Adipocyte (in vitro differentiated cells): ENCODE data around the gene FRMD3.

Source experiments
- DNase-seq: peaks from one replicate; pipeline ENCODE4 v3.0.0-alpha.2; 2015; ENCODE audit warnings: low read depth
- H3K27me3 ChIP-seq: replicated peaks from 2 replicates; pipeline ENCODE4 v1.7.0; 2013; ENCODE audit warnings: mild to moderate bottlenecking, low read length, moderate library complexity; ENCODE audit not compliant: control insufficient read depth, insufficient read depth
- H3K36me3 ChIP-seq: 2 replicates; pipeline ENCODE4 v1.7.0; 2013; ENCODE audit warnings: low read length, mild to moderate bottlenecking, moderate library complexity; ENCODE audit not compliant: control insufficient read depth, insufficient read depth, severe bottlenecking
- H3K4me1 ChIP-seq: 2 replicates; pipeline ENCODE4 v1.7.0; 2013; ENCODE audit warnings: mild to moderate bottlenecking, low read length, moderate library complexity; ENCODE audit not compliant: control insufficient read depth, insufficient read depth
- H3K4me3 ChIP-seq: 2 replicates; pipeline ENCODE4 v1.7.0; 2013; ENCODE audit warnings: mild to moderate bottlenecking, low read length, moderate library complexity
- H3K9ac ChIP-seq: 2 replicates; pipeline ENCODE4 v1.7.0; 2013; ENCODE audit warnings: mild to moderate bottlenecking, low read length, moderate library complexity
- H3K9me3 ChIP-seq: 2 replicates; pipeline ENCODE4 v1.7.0; 2013; ENCODE audit warnings: mild to moderate bottlenecking, low read length, moderate library complexity; ENCODE audit not compliant: control insufficient read depth

Gene FRMD3

GRCh38 chr9:83497441-83497840, 40.8 kb downstream of the FRMD3 start:
- no peaks in the 10 kb centered on the region for H3K9me3 ChIP-seq
- DNase-seq = no peak
- H3K27me3 ChIP-seq = no peaks in the 10 kb centered on the region
- H3K36me3 ChIP-seq = no peaks in the 10 kb centered on the region
- H3K4me1 ChIP-seq = peaks cover 5% of the 10 kb centered on the region
- no peak overlapping the region for H3K4me3 ChIP-seq
- no peak overlapping the region for H3K9ac ChIP-seq

GRCh38 chr9:83491995-83492394, 46.2 kb downstream of the FRMD3 start:
- no peak overlapping the region for H3K9ac ChIP-seq

GRCh38 chr9:83491413-83491812, 46.8 kb downstream of the FRMD3 start:
- no peaks in the 10 kb centered on the region for H3K36me3 ChIP-seq

More at GRCh38 chr9:83491995-83492394, 46.2 kb downstream of the FRMD3 start:
- Histone ChIP-seq H3K4me3 (no peak overlapping the region), H3K4me1 (peaks cover 7% of the 10 kb centered on the region), H3K9me3 (no peaks in the 10 kb centered on the region), H3K27me3 (no peaks in the 10 kb centered on the region), H3K36me3 (no peaks in the 10 kb centered on the region)
- DNase-seq = no peak

GRCh38 chr9:83489961-83490360, 48.2 kb downstream of the FRMD3 start:
- no peak for DNase-seq
- Histone ChIP-seq H3K9ac (no peak overlapping the region), H3K27me3 (no peaks in the 10 kb centered on the region), H3K9me3 (no peaks in the 10 kb centered on the region), H3K36me3 (no peaks in the 10 kb centered on the region), H3K4me3 (no peak overlapping the region), H3K4me1 (peaks cover 7% of the 10 kb centered on the region)

More at GRCh38 chr9:83491413-83491812, 46.8 kb downstream of the FRMD3 start:
- Histone ChIP-seq H3K4me3 (no peak overlapping the region), H3K27me3 (no peaks in the 10 kb centered on the region), H3K9me3 (no peaks in the 10 kb centered on the region), H3K9ac (no peak overlapping the region), H3K4me1 (peaks cover 7% of the 10 kb centered on the region)
- no peak for DNase-seq

DNA sequence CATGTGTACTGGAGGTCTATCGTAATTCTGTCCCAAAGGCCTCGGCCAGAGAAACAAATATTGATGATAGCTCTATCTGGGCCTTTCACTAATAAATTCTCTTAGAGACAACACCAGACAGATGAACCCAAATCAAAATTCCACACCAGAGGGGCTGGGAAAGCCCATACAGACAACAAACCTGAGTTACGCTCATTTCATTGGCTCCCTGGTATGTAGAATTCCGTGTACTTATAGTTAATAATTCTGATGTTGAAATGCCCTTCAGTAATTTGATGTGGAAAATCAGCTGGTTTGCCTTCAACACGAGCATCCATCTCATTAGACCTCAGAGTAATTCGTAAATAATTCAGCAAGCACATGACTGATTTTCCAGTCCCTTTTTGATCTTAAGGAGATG, 53.2 kb downstream of the FRMD3 start:
- Histone ChIP-seq H3K9ac (no peak overlapping the region), H3K36me3 (no peaks in the 10 kb centered on the region), H3K27me3 (no peaks in the 10 kb centered on the region), H3K4me3 (no peak overlapping the region), H3K9me3 (peaks cover under 1% of the 10 kb centered on the region), H3K4me1 (no peaks in the 10 kb centered on the region)
- no peak for DNase-seq

GRCh38 chr9:83483223-83483622, 55.0 kb downstream of the FRMD3 start:
- Histone ChIP-seq H3K9me3 (peaks cover 4% of the 10 kb centered on the region), H3K27me3 (no peaks in the 10 kb centered on the region)
- DNase-seq = no peak

DNA sequence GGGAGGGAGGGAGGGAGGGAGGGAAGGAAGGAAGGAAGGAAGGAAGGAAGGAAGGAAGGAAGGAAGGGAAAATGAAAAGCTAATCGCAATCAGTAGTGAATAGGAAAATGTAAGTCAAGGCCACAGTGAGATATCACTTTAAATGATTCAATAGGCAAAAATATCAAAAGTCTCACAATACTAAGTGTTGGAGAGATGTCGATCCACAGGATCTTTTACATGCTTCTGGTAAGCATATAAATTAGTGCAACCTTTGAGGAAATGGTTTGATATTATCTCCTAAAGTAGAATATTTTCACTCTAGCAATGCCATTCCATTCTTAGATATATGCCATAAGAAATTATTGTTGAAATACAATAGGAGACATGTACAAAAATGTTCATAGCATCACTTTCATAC, 58.4 kb downstream of the FRMD3 start:
- no peaks in the 10 kb centered on the region for H3K27me3 ChIP-seq
- peaks cover 4% of the 10 kb centered on the region for H3K9me3 ChIP-seq
- no peaks in the 10 kb centered on the region for H3K36me3 ChIP-seq
- no peak for DNase-seq
- H3K4me3 ChIP-seq = no peak overlapping the region
- H3K9ac ChIP-seq = no peak overlapping the region
- H3K4me1 ChIP-seq = no peaks in the 10 kb centered on the region

More at GRCh38 chr9:83483223-83483622, 55.0 kb downstream of the FRMD3 start:
- no peak overlapping the region for H3K9ac ChIP-seq
- no peaks in the 10 kb centered on the region for H3K4me1 ChIP-seq
- H3K4me3 ChIP-seq = no peak overlapping the region
- no peaks in the 10 kb centered on the region for H3K36me3 ChIP-seq

DNA sequence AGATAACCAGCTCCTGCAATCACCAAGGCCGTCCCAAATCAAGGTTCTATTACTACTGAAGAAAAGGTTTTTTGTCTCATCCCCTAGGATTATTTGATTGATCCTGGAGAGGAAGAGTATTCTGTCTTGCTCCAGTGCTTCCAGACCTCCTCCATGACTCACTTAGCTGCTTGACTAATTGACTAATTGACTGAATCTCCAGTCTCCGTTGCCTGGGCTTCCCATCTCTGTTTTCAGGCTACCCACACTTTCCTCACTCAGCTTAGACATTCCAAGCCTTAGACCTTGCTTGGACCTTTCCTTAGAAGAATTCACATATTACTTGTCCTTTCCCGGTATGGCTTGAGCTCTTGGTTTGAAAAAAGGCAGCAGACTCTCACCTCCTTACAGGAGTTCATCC, 60.6 kb downstream of the FRMD3 start:
- no peak overlapping the region for H3K9ac ChIP-seq
- DNase-seq = no peak
- H3K4me3 ChIP-seq = no peak overlapping the region
- peaks cover 4% of the 10 kb centered on the region for H3K9me3 ChIP-seq
- no peaks in the 10 kb centered on the region for H3K36me3 ChIP-seq
- no peaks in the 10 kb centered on the region for H3K27me3 ChIP-seq
- H3K4me1 ChIP-seq = peaks cover under 1% of the 10 kb centered on the region

GRCh38 chr9:83477120-83477519, 61.1 kb downstream of the FRMD3 start:
- DNase-seq = no peak
- no peak overlapping the region for H3K9ac ChIP-seq
- no peak overlapping the region for H3K4me3 ChIP-seq
- H3K36me3 ChIP-seq = no peaks in the 10 kb centered on the region
- peaks cover 5% of the 10 kb centered on the region for H3K4me1 ChIP-seq
- peaks cover 4% of the 10 kb centered on the region for H3K9me3 ChIP-seq
- H3K27me3 ChIP-seq = no peaks in the 10 kb centered on the region

DNA sequence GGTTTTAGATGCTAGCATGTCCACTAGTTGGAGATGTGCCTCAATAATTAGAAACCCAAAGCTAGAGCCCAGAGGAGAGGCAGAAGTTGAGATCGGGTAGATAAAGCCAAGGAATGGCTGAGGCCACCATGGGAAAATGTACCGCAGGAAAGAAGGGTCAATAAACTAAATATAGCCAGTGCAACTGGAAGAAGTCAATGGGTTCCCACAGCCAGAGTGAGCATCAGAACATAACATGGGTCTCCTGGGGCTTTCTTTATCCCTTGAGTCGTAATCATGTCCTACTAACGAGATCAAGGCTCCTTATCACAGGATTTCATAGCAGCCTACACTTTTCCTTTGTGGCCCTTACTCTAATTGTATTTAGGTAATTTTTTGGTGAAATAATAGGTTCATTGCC, 61.7 kb downstream of the FRMD3 start:
- peaks cover 10% of the 10 kb centered on the region for H3K4me1 ChIP-seq
- peaks cover 4% of the 10 kb centered on the region for H3K9me3 ChIP-seq
- H3K9ac ChIP-seq = no peak overlapping the region
- no peak for DNase-seq
- H3K4me3 ChIP-seq = no peak overlapping the region
- no peaks in the 10 kb centered on the region for H3K36me3 ChIP-seq
- no peaks in the 10 kb centered on the region for H3K27me3 ChIP-seq

DNA sequence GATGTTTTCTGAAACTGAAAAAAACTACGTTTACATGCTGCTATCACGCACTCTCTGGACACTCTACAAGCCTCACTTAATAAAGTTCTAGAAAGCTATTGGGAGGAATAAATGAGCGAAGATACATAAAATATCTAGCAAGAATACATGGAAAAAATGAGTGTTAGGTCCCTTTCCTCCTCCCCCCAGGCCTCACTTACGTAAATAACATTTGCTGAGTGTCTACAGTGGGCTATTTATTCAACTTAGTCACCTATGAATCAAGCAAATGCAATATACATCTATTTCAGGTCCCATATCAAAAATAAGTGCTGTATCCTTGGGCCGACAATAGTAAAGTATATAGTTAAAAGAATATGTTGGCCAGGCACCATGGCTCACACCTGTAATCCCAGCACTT, 62.5 kb downstream of the FRMD3 start:
- Histone ChIP-seq H3K4me3 (no peak overlapping the region), H3K4me1 (peaks cover 10% of the 10 kb centered on the region), H3K36me3 (no peaks in the 10 kb centered on the region), H3K9me3 (peaks cover 4% of the 10 kb centered on the region), H3K27me3 (no peaks in the 10 kb centered on the region), H3K9ac (no peak overlapping the region)
- no peak for DNase-seq

GRCh38 chr9:83474631-83475030, 63.6 kb downstream of the FRMD3 start:
- Histone ChIP-seq H3K36me3 (no peaks in the 10 kb centered on the region), H3K27me3 (no peaks in the 10 kb centered on the region), H3K9ac (no peak overlapping the region), H3K4me1 (peaks cover 10% of the 10 kb centered on the region), H3K4me3 (no peak overlapping the region), H3K9me3 (no peaks in the 10 kb centered on the region)
- DNase-seq = no peak
